Measurements from ENCODE around the gene ARHGAP26.

Gene ARHGAP26

GRCh38 chr5:142827934-142828576, 57.9 kb downstream of the ARHGAP26 start:
- Histone ChIP-seq H3K27me3 (ENCODE audit: control insufficient read depth, insufficient read depth, low read length) (no peaks in the 10 kb centered on the region), H3K4me1 (ENCODE audit: control insufficient read depth, insufficient read depth, low read length) (peaks cover 65% of the 10 kb centered on the region), H3K4me2 (ENCODE audit: low read length) (peak overlapping the region; percentile 33), H3K36me3 (ENCODE audit: insufficient read depth, low read length) (no peaks in the 10 kb centered on the region), H3K4me3 (ENCODE audit: low read length) (no peak overlapping the region), H3K9ac (ENCODE audit: low read depth, low read length) (no peak overlapping the region), H3K9me3 (replicated peaks; ENCODE audit: low read length) (no peaks in the 10 kb centered on the region)

- Histone ChIP-seq H3K9me3 (replicated peaks; ENCODE audit: low read length) (no peaks in the 10 kb centered on the region), H3K4me3 (ENCODE audit: low read length) (no peak overlapping the region), H3K36me3 (ENCODE audit: insufficient read depth, low read length) (no peaks in the 10 kb centered on the region), H3K27me3 (ENCODE audit: control insufficient read depth, insufficient read depth, low read length) (no peaks in the 10 kb centered on the region), H3K4me2 (ENCODE audit: low read length) (no peak overlapping the region), H3K4me1 (ENCODE audit: control insufficient read depth, insufficient read depth, low read length) (peaks cover 59% of the 10 kb centered on the region), H3K9ac (ENCODE audit: low read depth, low read length) (no peak overlapping the region)
Measured at GRCh38 chr5:142828797-142829535, 58.8 kb downstream of the ARHGAP26 start.

- Histone ChIP-seq H3K27me3 (ENCODE audit: control insufficient read depth, insufficient read depth, low read length) (no peaks in the 10 kb centered on the region), H3K9ac (ENCODE audit: low read depth, low read length) (no peak overlapping the region), H3K36me3 (ENCODE audit: insufficient read depth, low read length) (no peaks in the 10 kb centered on the region), H3K4me1 (ENCODE audit: control insufficient read depth, insufficient read depth, low read length) (peaks cover 59% of the 10 kb centered on the region), H3K9me3 (replicated peaks; ENCODE audit: low read length) (no peaks in the 10 kb centered on the region), H3K4me2 (ENCODE audit: low read length) (peak overlapping the region; percentile 67), H3K4me3 (ENCODE audit: low read length) (peak overlapping the region; percentile 1)
Measured at GRCh38 chr5:142829801-142830220, 59.6 kb downstream of the ARHGAP26 start.

- Histone ChIP-seq H3K9me3 (replicated peaks; ENCODE audit: low read length) (no peaks in the 10 kb centered on the region), H3K4me2 (ENCODE audit: low read length) (peak overlapping the region; percentile 67), H3K36me3 (ENCODE audit: insufficient read depth, low read length) (no peaks in the 10 kb centered on the region), H3K4me3 (ENCODE audit: low read length) (peak overlapping the region; percentile 29), H3K27me3 (ENCODE audit: control insufficient read depth, insufficient read depth, low read length) (no peaks in the 10 kb centered on the region), H3K4me1 (ENCODE audit: control insufficient read depth, insufficient read depth, low read length) (peaks cover 59% of the 10 kb centered on the region), H3K9ac (ENCODE audit: low read depth, low read length) (peak overlapping the region; percentile 40)
Measured at GRCh38 chr5:142830241-142831008, 60.2 kb downstream of the ARHGAP26 start.

- Histone ChIP-seq H3K27me3 (ENCODE audit: control insufficient read depth, insufficient read depth, low read length) (no peaks in the 10 kb centered on the region), H3K9ac (ENCODE audit: low read depth, low read length) (peak overlapping the region; percentile 40), H3K4me2 (ENCODE audit: low read length) (peak overlapping the region; percentile 67), H3K9me3 (replicated peaks; ENCODE audit: low read length) (no peaks in the 10 kb centered on the region), H3K4me3 (ENCODE audit: low read length) (peak overlapping the region; percentile 29), H3K36me3 (ENCODE audit: insufficient read depth, low read length) (no peaks in the 10 kb centered on the region), H3K4me1 (ENCODE audit: control insufficient read depth, insufficient read depth, low read length) (peaks cover 54% of the 10 kb centered on the region)
Measured at GRCh38 chr5:142831009-142831383, 60.8 kb downstream of the ARHGAP26 start.

GRCh38 chr5:142832263-142832662, 62.1 kb downstream of the ARHGAP26 start:
- Histone ChIP-seq H3K4me1 (ENCODE audit: control insufficient read depth, insufficient read depth, low read length) (peaks cover 42% of the 10 kb centered on the region), H3K36me3 (ENCODE audit: insufficient read depth, low read length) (no peaks in the 10 kb centered on the region), H3K4me2 (ENCODE audit: low read length) (no peak overlapping the region), H3K9me3 (replicated peaks; ENCODE audit: low read length) (no peaks in the 10 kb centered on the region), H3K4me3 (ENCODE audit: low read length) (no peak overlapping the region), H3K9ac (ENCODE audit: low read depth, low read length) (no peak overlapping the region), H3K27me3 (ENCODE audit: control insufficient read depth, insufficient read depth, low read length) (no peaks in the 10 kb centered on the region)

GRCh38 chr5:142833517-142834449, 63.6 kb downstream of the ARHGAP26 start:
- Histone ChIP-seq H3K27me3 (ENCODE audit: control insufficient read depth, insufficient read depth, low read length) (no peaks in the 10 kb centered on the region), H3K36me3 (ENCODE audit: insufficient read depth, low read length) (no peaks in the 10 kb centered on the region), H3K4me2 (ENCODE audit: low read length) (no peak overlapping the region), H3K9me3 (replicated peaks; ENCODE audit: low read length) (no peaks in the 10 kb centered on the region), H3K4me3 (ENCODE audit: low read length) (no peak overlapping the region), H3K9ac (ENCODE audit: low read depth, low read length) (no peak overlapping the region), H3K4me1 (ENCODE audit: control insufficient read depth, insufficient read depth, low read length) (peaks cover 27% of the 10 kb centered on the region)

GRCh38 chr5:142834504-142834903, 64.3 kb downstream of the ARHGAP26 start:
- Histone ChIP-seq H3K27me3 (ENCODE audit: control insufficient read depth, insufficient read depth, low read length) (no peaks in the 10 kb centered on the region), H3K9me3 (replicated peaks; ENCODE audit: low read length) (no peaks in the 10 kb centered on the region), H3K36me3 (ENCODE audit: insufficient read depth, low read length) (no peaks in the 10 kb centered on the region), H3K4me3 (ENCODE audit: low read length) (no peak overlapping the region), H3K4me1 (ENCODE audit: control insufficient read depth, insufficient read depth, low read length) (peaks cover 19% of the 10 kb centered on the region), H3K9ac (ENCODE audit: low read depth, low read length) (no peak overlapping the region), H3K4me2 (ENCODE audit: low read length) (no peak overlapping the region)

GRCh38 chr5:142835540-142835939, 65.4 kb downstream of the ARHGAP26 start:
- Histone ChIP-seq H3K9ac (ENCODE audit: low read depth, low read length) (no peak overlapping the region), H3K4me3 (ENCODE audit: low read length) (no peak overlapping the region), H3K36me3 (ENCODE audit: insufficient read depth, low read length) (no peaks in the 10 kb centered on the region), H3K9me3 (replicated peaks; ENCODE audit: low read length) (no peaks in the 10 kb centered on the region), H3K4me1 (ENCODE audit: control insufficient read depth, insufficient read depth, low read length) (peaks cover 14% of the 10 kb centered on the region), H3K4me2 (ENCODE audit: low read length) (no peak overlapping the region), H3K27me3 (ENCODE audit: control insufficient read depth, insufficient read depth, low read length) (no peaks in the 10 kb centered on the region)

- Histone ChIP-seq H3K9me3 (replicated peaks; ENCODE audit: low read length) (no peaks in the 10 kb centered on the region), H3K4me1 (ENCODE audit: control insufficient read depth, insufficient read depth, low read length) (peaks cover 9% of the 10 kb centered on the region), H3K4me2 (ENCODE audit: low read length) (no peak overlapping the region), H3K4me3 (ENCODE audit: low read length) (no peak overlapping the region), H3K9ac (ENCODE audit: low read depth, low read length) (no peak overlapping the region), H3K27me3 (ENCODE audit: control insufficient read depth, insufficient read depth, low read length) (no peaks in the 10 kb centered on the region), H3K36me3 (ENCODE audit: insufficient read depth, low read length) (no peaks in the 10 kb centered on the region)
Measured at GRCh38 chr5:142836048-142836447, 65.9 kb downstream of the ARHGAP26 start.
